GM12801 (cell line): ENCODE results near the gene ROCK2.

ENCODE experiments used
- TF ChIP-seq, protein P1 (sequence below): IDR thresholded peaks from one replicate; pipeline ENCODE4 v1.5.1; 2011; ENCODE audit warnings: control low read depth; ENCODE audit not compliant: insufficient read length; ENCODE audit errors: extremely low read depth

Gene ROCK2

DNA sequence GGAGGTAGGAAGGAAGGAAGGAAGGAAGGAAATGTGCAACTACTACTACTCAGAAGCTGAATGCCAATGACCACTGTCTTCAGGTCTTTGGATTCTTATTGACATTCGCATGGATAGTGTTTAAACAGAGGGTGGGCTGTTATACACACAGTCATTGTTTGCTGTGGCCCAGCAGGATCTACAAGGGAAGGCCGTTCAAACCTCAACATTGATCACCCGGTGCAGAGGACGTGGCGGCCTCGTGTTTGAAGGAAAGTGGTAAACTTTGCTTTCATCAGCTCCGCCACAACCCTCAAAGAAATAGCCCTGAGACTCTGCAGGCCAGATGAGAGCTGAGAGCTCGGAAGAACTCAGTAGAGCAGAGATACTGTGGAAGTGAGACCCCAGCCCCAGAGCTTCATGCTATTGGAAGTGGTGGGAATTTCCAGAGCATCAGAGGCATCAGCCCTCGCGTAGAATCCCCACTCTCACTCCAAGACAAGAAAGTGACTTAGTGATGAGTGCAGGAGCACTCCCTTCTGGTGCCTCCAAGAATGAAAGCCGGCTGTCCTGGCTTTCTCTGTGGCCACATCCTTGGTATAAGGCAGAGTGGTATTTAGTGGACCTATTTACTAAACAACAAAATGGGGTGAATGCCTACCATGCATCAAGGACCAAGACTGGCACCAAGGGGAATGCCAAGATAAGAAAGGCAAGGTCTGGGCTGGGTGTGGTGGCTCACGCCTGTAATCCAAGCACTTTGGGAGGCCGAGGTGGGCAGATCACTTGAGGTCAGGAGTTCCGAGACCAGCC is 10.1 kb upstream of the ROCK2 start:
- TF ChIP-seq, protein P1, sequence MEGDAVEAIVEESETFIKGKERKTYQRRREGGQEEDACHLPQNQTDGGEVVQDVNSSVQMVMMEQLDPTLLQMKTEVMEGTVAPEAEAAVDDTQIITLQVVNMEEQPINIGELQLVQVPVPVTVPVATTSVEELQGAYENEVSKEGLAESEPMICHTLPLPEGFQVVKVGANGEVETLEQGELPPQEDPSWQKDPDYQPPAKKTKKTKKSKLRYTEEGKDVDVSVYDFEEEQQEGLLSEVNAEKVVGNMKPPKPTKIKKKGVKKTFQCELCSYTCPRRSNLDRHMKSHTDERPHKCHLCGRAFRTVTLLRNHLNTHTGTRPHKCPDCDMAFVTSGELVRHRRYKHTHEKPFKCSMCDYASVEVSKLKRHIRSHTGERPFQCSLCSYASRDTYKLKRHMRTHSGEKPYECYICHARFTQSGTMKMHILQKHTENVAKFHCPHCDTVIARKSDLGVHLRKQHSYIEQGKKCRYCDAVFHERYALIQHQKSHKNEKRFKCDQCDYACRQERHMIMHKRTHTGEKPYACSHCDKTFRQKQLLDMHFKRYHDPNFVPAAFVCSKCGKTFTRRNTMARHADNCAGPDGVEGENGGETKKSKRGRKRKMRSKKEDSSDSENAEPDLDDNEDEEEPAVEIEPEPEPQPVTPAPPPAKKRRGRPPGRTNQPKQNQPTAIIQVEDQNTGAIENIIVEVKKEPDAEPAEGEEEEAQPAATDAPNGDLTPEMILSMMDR: no peak

DNA sequence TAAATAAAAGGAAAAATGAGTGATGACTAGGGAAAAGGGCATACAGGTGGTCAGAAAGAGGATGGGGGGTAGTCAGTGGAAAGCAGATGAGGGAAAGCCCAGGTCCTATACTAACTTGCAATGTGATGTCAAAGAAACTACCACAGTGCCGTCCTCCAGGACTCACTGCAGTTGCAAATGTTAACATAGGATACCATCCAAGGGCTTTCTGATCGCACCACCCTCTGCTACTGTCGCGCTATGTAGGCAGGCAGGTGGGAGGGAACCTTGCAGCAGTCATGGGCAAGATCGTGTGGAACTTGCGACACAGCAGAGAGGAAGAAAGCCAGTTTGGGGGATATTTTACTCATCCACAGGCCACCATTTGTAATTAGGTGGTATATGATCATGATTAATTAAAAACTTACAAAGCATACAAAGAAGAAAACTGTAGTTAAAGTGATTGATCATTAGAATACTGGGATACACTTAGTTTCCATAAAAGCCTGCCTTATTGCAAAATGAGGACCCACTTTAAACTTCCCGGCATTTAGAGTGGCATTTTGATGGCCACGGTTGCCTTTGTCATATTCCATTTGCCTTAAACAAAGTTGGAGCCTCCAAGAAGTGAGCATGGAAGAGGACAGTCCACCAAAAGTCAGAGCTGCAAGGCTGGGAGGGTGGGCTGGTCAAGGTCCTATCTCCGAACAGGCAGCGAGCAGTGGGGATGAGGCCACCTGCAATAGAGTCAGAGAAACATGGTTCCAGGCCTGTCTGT is 8.5 kb upstream of the ROCK2 start:
- TF ChIP-seq, protein P1: no peak

DNA sequence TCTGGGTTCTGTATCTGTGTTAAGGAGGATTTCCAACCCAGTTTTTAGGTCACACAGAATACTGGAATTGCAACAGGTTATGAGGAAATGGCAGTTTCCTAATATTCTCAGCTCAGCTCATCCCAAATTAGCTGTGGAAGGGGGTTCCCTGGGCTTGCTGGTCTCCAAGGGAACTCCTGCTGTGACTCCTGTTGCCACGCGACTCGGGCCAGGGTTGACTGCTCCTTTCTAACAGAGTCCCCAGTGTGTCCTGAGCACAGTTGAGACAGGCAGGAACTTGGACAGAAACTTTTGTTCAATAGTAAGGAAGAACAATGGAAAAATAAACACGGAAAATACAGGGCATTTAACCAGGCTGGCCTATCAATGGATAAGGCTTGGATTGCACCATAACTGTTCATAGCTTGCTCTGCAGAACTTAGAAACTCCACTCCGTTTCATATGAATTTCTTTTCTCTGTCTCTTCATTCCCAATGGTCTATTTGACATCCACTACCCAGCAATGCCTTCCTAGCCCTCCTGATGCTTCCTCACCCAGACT is 3.8 kb upstream of the ROCK2 start:
- TF ChIP-seq, protein P1: no peak

DNA sequence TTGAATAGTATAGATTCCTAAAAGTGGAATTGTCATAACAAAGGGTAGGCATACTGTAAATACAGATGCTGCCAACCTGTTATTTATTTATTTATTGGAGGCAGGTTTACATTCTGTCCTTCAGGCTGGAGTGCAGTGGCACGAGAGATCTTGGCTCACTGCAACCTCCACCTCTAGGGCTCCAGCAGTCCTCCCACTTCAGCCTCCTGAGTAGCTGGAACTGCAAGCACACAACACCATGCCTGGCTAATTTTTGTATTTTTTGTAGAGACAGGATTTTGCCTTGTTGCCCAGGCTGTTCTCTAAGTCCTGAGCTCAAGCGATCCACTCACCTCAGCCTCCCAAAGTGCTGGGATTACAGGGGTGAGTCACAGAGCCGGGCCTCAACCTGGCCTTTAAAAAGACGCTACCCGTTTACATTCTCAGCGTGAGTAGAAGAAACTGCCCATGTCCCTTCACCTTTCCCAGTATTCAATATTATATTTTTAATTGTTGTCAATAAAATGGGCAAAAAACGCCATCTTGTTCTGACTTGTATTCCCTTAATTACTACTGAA is 3.0 kb upstream of the ROCK2 start:
- TF ChIP-seq, protein P1: no peak

DNA sequence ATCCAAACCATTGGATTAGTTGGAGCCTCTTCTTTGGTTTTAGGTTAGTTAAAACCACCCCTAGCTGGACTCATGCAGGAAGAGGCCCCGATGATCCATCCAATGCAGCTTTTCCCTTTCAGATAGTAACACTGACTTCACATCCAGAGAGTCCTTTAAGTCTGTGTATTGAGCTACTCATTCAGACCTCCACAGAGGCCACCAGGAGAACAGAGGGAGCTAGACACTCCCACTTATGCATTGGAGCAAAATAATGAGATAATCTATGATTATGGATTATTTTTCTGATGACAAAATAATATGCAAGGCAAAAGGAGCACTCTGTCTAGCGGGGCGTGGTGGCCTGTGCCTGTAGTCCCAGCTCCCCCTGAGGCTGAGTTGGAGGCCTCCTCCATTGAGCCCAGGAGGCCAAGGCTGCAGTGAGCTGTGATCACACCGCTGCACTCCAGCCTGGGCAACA is 1.6 kb upstream of the ROCK2 start:
- TF ChIP-seq, protein P1: no peak

DNA sequence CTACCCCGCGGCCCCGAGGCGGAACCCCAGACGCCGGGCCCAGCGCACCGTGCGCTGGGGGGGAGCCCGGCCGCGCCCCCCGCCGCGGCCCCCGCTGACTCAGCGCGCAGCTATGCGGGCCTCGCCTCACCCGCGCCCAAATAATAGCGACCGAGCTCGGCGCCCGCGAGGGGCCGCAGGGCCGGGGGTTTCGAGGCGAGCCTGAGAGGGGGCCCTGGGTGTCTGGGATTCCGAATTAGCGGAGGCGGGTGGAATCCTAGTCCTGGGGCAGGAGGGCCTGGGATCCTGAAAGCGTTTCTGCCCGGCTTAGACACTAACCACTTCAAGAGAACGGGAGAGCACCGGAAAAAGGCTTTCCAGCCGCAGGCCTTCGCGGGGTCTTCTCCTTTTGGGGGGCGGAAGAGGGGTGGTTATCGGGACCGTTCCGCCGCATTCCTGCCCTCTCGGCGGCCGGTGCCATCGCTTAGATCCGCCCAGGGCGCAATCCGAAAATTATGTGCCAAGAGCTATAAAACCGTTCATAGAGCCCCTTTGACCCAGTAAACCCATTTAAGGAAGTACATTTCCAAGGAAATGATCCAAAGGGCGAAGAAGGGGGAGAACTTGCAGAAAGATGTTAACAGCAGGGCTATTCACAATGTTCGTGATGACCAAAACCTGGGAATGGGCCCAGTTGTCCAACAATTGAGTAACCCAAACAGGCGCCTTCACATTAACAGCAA is 681 bp upstream of the ROCK2 start:
- TF ChIP-seq, protein P1: no peak
